NCI-H524 treated with DMSO at 0.1 percent for 48 hours (cell line): Measurements from ENCODE around the gene DGKB.

Source experiments
- DNase-seq: peaks from one replicate; lab custom pipeline; 2025; lab: John Stamatoyannopoulos, UW

DGKB gene

GRCh38 chr7:14385074-14385473 lies 517.5 kb downstream of the DGKB start:
- no peak for DNase-seq

DNA sequence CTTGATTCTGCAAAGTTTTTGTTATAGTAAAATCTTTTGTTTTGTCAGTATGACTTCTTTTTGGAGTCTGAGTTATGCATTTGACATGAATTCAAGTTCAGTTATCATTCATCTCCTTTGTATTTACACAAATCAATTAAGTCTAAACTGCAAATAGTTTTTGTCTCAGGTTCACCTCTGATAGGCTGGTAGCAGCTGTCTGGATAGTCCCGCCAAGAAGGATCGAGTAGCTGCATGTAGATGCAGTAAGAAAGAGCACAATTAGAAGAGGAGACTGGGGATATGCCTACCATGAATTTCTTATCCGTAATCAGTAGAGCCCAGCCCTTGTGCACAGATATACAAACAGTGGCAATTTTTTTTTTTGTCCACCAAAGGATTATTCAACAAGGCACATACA lies 520.6 kb downstream of the DGKB start:
- DNase-seq: no peak

DNA sequence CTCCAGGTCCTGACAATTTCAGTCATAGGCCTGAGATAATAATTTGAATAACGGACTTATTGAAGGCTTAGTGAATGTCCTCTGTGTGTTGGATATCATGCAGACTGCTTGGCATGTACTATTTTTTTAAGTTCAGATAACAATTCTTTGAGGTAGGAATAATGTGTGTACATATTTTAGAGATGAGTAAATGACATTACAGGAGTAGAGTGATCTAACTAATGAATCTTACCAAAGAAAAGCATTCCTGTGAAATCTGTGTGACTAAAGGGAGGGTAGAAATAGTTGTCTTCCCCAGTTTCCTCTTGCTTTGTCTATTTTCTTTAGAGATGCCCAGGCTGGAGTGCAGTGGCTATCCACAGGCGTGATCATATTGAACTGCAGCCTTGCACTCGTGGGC lies 521.2 kb downstream of the DGKB start:
- no peak for DNase-seq

DNA sequence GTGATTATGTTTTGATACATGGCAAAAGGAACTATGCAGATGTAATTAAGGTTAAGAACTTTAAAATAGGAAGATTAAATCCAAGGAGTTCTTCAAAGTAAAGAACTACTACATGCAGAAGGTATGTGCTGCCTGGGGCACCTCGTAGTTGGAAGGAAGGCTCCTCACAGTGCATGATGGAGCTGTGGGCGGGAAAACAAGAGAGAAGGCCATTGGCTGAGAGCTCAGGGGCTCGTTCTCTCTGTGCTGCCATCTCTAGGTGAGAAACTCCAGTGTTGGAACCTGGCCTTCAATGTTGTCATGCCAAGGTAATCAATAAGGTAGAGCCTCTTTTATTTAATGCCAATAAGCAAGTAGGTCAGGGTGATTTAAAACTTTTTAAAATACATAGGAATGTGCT lies 521.7 kb downstream of the DGKB start:
- no peak for DNase-seq

DNA sequence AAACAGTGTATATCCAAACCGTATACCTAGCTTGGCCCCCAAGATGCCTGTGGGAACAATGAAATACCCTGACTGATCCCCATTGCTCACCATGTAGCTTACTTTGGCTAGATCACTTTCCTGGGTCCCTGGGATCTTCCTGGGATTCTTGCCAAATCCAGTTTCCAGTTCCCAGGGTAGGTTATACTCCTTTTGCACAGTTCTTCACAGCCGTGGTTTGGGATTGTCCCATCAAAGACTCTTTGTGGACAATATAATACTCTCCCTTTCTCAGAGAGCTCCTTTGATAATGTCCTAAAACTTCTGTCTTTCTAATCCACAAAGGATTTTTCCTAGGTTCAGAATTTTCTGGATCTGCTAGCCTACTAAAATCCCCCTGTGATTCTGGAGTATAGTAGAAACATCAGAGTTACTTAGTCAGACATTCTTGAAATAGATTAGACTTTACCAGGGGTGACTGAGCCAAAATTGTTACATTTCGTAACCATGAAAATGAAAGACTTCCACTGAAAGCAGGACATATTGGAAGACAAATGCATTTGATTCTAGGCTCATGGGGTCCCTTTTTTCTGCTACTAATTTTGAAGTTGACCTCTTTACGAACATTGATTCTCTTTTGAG lies 524.8 kb downstream of the DGKB start:
- DNase-seq: no peak

- DNase-seq: no peak
Measured at GRCh38 chr7:14376711-14377110, 525.8 kb downstream of the DGKB start.

- DNase-seq: no peak
Measured at GRCh38 chr7:14375998-14376397, 526.6 kb downstream of the DGKB start.

- no peak for DNase-seq
Measured at GRCh38 chr7:14374336-14374735, 528.2 kb downstream of the DGKB start.

GRCh38 chr7:14368285-14368684 lies 534.3 kb downstream of the DGKB start:
- DNase-seq: no peak

GRCh38 chr7:14351167-14351566 lies 551.4 kb downstream of the DGKB start:
- DNase-seq: no peak

DNA sequence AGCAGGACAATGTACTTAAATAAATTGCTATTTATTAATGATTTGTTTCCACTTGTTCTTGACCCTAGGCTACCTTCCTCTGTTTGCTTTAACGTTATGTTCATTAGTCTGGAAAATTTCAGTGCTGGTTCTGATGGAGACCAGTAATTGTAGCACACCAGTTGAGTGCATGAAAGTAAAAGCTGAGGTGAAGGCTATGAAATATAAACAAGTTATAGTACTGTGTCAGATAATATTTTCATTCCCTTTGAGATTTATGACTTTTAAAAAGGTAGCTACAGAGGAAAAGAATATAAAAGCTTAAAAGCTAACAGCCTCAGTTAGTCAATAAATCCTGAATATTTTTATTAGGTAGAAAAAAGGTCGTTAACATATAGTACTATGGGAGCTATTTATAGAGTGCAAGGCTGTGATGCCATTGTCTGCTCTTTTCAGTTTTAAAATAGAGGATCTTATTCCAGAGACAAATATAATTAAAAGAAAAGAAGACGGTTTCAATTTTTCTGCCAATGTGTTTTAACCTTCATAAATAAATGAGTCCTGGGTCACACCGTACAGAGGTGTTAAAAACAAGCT lies 561.3 kb downstream of the DGKB start:
- no peak for DNase-seq

DNA sequence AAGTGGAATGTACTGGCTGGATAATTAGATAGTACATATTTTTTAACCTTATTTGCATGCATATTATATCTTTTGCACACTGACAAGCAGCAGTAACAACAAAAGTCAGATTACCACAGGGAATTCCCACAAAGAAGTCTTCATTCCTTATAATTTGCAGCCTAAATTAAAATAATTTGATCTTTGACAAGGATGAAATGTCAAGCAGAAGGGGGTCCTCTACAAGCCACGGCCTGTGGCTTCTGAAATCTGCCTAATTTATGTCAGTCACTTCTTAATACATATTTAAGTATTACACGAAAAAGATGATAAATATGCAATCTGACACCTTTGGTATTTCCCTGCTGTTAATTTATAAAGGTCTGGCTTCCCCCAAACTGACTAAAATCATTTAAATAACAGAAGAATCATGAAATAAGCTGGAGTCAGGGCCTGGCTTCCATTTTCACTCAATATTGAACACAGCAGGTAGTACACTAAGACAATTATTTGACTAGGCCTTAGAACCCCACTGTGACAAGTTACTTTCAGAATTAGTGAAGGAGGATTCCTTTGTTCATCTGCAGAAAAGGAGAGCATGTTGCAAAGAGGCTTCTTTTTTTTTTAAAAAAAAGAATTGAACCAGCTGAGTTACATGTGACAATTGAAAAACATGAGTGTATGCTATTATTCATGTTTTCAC lies 562.0 kb downstream of the DGKB start:
- DNase-seq: no peak

- DNase-seq: no peak
Measured at GRCh38 chr7:14339861-14340260, 562.7 kb downstream of the DGKB start.

DNA sequence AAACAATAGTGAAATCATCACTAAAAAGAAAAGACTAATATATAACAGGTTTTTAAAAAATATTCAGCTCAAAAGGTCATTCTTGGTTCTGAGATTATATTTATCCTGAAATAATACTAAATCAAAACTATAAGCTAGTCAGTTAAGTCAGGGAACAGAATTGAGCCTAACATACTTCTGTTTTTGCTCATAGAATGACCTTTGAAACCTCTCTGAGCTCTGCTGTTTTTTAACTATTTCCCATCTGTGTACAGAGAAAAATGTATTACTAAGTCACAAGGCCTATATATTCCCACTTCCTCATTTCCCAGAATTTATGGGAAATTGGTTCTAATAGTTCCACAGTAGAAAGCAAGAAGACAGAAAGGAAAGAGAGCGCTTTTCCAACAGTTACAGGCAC lies 566.3 kb downstream of the DGKB start:
- no peak for DNase-seq

DNA sequence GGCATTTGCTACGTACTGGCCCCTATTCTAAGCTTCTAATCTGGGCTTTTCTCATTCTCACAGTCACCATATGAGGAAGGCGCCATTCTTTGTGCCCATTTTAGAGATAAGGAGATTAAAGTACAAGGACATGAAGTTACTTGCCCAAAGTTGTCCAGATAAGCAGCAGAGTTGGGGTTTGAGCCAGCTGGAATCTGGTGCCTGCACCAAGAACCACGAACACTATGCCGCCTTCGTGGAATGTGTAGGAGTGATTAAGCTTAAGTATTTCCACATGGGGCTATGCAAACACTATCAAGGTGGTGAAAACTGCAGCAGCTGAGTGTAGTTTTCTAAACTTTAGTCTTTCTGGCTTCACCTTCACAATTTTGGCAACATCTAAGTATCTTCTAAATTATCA lies 570.4 kb downstream of the DGKB start:
- DNase-seq: no peak

DNA sequence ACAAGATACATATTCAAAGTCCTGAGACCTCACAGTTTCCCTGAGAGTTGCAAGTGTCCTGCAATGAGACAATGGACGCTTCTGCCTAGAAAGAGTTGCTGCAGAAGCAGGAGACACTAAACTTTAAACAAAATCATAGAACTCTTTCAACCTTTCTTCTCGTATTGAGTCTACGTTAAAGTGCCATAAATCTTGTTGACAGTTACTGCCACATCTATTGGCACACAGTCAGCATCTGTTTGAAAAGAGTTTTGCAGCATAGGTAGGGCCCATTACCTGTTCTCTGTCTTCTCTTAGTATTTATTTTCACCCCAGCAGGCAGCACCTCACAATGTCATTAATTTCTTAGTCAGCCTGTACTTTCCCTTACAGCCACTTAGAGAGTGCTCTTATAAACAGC lies 577.8 kb downstream of the DGKB start:
- DNase-seq: no peak

- no peak for DNase-seq
Measured at GRCh38 chr7:14322724-14323123, 579.8 kb downstream of the DGKB start.

DNA sequence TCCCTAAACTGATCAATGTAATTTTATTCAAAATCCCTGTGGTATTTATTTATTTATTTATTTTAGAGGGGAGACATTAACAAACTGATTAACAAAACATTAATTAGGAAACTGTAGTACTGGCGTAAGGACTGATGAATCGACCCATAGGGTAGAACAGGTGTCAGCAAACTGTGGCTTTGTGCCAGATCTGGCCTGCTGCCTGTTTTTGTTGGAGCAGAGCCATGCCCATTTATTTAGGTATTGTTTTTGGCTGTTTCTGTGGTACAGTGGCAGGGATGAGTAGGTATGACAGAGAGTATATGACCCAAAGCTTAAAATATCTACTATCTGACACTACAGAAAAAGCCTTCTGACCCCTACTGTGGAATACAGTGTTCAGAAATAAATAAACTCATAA lies 580.6 kb downstream of the DGKB start:
- DNase-seq: no peak

DNA sequence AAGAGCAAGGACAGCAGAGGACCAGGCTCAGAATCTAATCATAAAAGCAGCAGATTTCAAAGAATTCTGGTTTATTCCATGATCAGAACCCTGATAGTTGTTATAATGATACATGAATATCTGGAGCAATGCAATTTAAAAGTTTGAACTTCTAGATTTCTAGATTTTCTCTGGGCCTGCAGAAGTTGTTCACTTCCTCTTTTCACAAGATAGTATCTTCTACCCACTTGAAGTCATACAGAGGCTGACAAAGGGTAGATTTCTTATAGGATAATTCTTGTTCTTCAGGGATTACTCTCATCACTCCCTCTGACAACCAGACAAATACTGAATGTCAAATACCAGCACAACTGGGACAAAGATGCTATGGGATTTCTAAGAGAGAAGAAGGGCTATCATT lies 593.1 kb downstream of the DGKB start:
- no peak for DNase-seq

- DNase-seq: no peak
Measured at GRCh38 chr7:14305233-14305866, 597.2 kb downstream of the DGKB start.

GRCh38 chr7:14303536-14303935 lies 599.0 kb downstream of the DGKB start:
- DNase-seq: no peak

DNA sequence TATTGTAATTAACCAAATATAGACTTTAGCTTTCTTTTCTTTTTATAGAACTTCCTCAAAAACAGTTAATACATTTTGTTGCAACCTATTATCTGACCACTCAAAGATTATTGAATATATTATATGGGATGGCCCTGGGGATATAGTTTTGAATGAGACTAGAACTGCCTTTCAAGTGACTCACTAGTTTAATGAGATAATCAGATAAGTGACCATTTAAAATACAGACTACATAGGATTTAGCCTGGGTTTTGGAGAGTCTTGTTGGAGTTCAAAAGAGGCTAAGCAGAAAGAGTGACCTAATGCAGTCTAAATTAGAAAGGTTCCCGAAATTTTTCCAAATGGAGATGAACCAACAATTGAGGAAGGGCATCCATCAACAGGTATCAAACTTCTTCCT lies 607.9 kb downstream of the DGKB start:
- no peak for DNase-seq

- no peak for DNase-seq
Measured at GRCh38 chr7:14293434-14293833, 609.1 kb downstream of the DGKB start.
